HuH-7 (cell line): ENCODE measurements around the gene LRRC23.

Source experiments
- DNase-seq: peaks from one replicate; pipeline ENCODE4 v3.0.0; 2011; ENCODE audit warnings: low spot score

LRRC23 gene

GRCh38 chr12:6959058-6959804, 54.6 kb downstream of the LRRC23 start:
- no peak for DNase-seq

GRCh38 chr12:6959805-6960592, 55.4 kb downstream of the LRRC23 start:
- no peak for DNase-seq

GRCh38 chr12:6960593-6961277, 56.1 kb downstream of the LRRC23 start:
- DNase-seq, result no peak

- no peak for DNase-seq
Measured at GRCh38 chr12:6961278-6961694, 56.7 kb downstream of the LRRC23 start.

- peak; percentile 93 for DNase-seq
Measured at GRCh38 chr12:6961695-6962284, 57.2 kb downstream of the LRRC23 start.

- no peak for DNase-seq
Measured at GRCh38 chr12:6962285-6963015, 57.8 kb downstream of the LRRC23 start.

GRCh38 chr12:6963016-6963731, 58.6 kb downstream of the LRRC23 start:
- no peak for DNase-seq
